NCI-H748 treated with DMSO at 0.1 percent for 48 hours (cell line): Measurements from ENCODE around the gene GPR160.
"Not testable (repeated sequence)": the region's sequence is repeated elsewhere in the genome, so short reads cannot be mapped to it uniquely, and the experiment has no call there.

Experiments
- DNase-seq: peaks from one replicate; lab custom pipeline; 2025; lab: John Stamatoyannopoulos, UW

The GPR160 gene

DNA sequence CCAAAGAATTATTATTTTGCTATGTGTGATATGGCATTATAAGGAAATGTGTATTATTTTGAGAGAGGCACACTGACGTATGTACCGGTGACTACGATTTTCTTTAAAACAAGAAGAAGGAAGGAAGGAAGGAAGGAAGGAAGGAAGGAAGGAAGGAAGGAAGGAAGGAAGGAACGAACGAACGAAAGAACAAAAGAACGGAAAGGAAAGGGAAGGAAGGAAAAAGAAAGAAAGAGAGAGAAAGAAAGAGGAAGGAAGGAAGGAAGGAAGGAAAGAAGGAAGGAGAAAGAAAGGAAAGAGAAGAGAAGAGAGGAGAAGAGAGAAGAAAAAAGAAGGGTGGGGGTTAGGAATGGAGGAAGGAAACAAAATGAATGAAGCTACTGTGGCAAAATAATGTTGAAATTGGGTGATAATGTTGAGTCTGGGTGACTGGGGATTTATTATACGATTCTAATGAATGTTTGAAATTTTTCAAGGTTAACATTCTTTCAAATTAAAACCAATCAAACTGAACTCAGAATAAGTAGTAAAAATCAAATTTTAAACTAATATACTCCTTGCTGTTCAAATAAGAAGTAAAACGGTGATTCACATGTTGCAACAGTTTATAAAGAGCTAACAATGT lies 73.5 kb downstream of the GPR160 start:
- DNase-seq: no peak

DNA sequence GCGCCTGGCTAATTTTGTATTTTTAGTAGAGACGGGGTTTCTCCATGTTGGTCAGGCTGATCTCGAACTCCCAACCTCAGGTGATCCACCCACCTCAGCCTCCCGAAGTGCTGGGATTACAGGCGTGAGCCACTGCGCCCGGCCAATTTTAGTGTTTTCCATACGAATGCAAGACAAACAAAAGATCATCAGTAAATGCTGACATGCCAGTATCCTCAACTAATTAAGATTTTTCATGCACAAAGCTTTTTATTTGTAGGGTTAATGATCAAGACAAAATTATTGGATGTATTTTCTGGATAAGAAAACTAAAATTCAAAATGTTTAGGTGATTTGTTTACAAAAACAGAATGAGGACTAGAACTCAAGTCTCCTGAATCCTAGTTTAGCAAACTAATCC lies 76.4 kb downstream of the GPR160 start:
- DNase-seq: not testable (repeated sequence)

DNA sequence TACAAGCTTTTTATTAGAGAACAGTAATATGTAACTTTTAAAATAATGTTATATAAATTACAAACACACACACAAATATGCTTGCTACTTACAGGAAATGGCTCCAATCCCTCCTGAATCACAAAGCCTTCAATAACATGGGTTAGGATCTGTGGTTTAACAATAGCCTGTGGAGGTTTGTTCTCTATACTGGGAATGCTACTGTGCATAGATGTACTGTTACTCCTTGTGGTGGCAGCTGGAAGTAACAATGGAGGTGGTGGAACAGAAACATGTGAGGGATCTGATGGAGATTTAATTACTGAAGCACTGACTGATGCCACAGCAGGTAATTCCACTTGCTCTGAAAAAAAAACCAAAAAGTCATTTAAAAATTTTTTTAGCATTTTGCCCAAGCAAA lies 79.3 kb downstream of the GPR160 start:
- no peak for DNase-seq

DNA sequence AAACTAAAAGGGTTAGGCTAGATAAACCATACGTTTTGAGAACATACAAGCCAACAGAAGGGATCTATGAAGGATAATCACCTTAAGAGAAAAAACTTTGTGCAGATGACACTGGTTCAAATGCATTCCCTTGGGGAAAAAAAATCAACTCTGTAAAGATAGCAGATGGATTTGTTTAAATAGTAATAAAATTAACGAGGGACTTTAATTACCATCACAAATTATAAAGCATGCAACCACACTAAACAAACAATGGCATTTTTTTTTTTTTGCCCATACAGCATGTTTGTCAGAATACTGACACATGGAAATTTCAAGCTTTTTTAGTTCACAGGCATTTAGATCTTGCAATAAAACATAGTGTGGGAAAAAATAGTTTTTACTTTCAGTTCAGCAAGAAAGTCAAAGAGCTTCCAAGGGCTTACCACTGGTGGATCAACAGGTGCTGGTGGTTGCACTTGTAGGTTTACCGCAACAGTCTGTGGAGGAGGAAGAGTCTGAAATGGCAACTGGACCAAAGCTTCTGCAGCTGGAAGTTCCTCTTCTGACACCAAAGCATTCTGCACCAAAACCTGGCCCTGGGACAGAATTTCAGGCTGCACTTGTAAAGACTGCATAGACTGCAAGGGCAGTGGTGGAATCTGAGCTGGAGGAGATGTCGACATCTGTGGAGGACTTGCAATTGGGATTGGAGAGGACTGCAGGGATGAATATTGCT lies 90.6 kb downstream of the GPR160 start:
- no peak for DNase-seq

DNA sequence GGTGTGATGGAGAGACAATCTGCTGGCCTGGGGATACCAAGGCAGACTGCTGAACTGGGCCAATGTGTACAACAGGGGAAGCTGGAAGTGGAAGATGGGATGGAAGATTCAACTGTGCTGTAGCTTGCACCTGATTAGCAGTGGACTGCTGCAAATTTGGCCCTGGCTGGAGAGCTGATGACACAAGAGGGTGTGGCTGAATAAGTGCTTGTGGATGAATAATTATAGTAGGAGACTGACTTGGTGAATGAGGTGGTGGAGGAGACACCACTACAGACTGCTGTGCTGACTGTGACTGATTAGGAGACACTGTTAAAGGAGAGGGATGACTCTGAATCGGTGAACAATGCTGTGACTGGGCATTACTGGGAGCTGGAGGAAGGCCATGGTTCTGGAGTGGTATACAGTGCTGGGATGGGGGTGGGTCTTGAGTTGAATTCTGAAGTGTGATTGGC lies 91.2 kb downstream of the GPR160 start:
- DNase-seq: no peak

DNA sequence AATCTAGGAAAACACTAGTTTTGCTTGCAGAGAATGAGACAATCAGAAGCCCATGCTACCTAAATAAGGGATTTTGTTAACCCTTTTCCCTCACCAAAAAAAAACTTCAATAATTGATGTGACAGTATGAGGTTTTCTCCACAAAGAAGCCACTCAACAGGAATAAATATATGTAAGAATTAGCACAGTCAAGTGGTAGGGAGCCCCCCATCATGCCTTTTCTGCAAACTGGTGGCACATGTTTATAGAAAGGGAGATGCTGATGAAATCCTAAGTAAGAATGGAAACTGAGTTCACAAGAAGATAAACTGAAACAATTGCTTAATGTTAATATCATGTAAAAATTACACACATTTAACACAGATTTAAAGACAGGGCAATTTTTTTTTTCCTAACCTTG lies 92.7 kb downstream of the GPR160 start:
- no peak for DNase-seq

DNA sequence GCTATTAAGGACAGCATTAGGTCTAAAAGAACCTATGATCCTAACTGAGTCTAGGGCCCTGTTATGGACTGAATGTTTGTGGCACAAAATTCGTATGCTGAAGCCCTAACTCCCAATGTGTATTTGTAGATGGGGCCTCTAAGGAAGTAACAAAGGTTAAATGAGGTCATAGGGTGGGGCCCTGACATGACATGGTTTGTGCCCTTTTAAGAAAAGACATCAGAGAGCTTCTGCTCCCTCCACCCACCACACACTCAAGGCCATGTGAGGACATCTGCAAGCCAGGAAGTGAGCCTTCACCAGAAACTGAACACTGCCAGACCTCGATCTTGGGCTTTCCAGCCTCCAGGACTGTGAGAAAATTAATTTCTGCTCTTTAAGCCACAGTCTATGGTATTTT lies 94.5 kb downstream of the GPR160 start:
- no peak for DNase-seq
